Heart left ventricle (tissue), 16 donors: Measurements from ENCODE around the gene LTO1. TPM values are rescaled to one million over a fixed set of nuclear protein-coding genes. Genes with fewer than 3 reads are reported as not detected.
A peak's percentile ranks its signal among the peaks of the same experiment; 100 is the strongest.

Experiments
- ATAC-seq, 4 donors: fragments of 200-7000 bp; cut with Tn5 transposase; one replicate each; pipeline ENCODE4 v1.9.1; 2020 to 2022; ENCODE audit warnings: moderate library complexity in 4 of 4, mild to moderate bottlenecking in 3 of 4, moderate number of reproducible peaks in 1 of 4
- DNase-seq, 5 donors: peaks; one replicate each; pipeline ENCODE4 v3.0.0-alpha.2; 2020
- H3K27ac ChIP-seq, 12 donors: fragments of 200-600 bp; sonication (generic) in 4 of 12; one replicate each; pipeline versions ENCODE4 v1.5.0 to v1.8.0; 2016 to 2022; ENCODE audit warnings: mild to moderate bottlenecking in 2 of 12
- H3K27me3 ChIP-seq, 9 donors: fragments of 200-600 bp; sonication (generic) in 2 of 9; one replicate each; pipeline versions ENCODE4 v1.5.1 to v1.8.0; 2016 to 2022; ENCODE audit warnings: mild to moderate bottlenecking in 3 of 9
- H3K36me3 ChIP-seq, 9 donors: fragments of 200-600 bp; sonication (generic) in 2 of 9; one replicate each; pipeline versions ENCODE4 v1.5.0 to v1.8.0; 2018 to 2022; ENCODE audit warnings: mild to moderate bottlenecking in 2 of 9
- H3K4me1 ChIP-seq, 12 donors: fragments of 200-600 bp; sonication (generic) in 4 of 12; one replicate each; pipeline versions ENCODE4 v1.5.0 to v1.8.0; 2016 to 2022; ENCODE audit warnings: mild to moderate bottlenecking in 3 of 12
- H3K4me3 ChIP-seq, 12 donors: fragments of 200-600 bp; sonication (generic) in 4 of 12; one replicate each; pipeline versions ENCODE4 v1.5.0 to v1.8.0; 2017 to 2022; ENCODE audit warnings: mild to moderate bottlenecking in 9 of 12, moderate library complexity in 4 of 12
- H3K9me3 ChIP-seq, 12 donors: fragments of 200-600 bp; sonication (generic) in 4 of 12; one replicate each; pipeline versions ENCODE4 v1.5.0 to v1.8.0; 2016 to 2022; ENCODE audit warnings: mild to moderate bottlenecking in 1 of 12
- CTCF ChIP-seq, 12 donors: fragments of 200-600 bp; sonication (generic) in 4 of 12; IDR thresholded peaks; one replicate each; pipeline versions ENCODE4 v1.5.0 to v1.8.0; 2018 to 2022; ENCODE audit warnings: antibody characterized with exemption in 12 of 12, mild to moderate bottlenecking in 5 of 12
- POLR2A ChIP-seq, 2 donors: fragments of 450-650 bp; IDR thresholded peaks; one replicate each; pipeline ENCODE4 v1.6.1; 2017; ENCODE audit warnings: antibody characterized with exemption in 2 of 2, mild to moderate bottlenecking in 2 of 2, moderate library complexity in 2 of 2
- WGBS, 4 donors: extraction: QIAGEN DNeasy Blood & Tissue Kit in 2 of 4; methylation state at CpG; one replicate each; pipeline versions ENCODE4 v1.1.5 to v1.1.7; 2013 to 2018; 5-methylcytosine and 5-hydroxymethylcytosine counted together
- intact Hi-C, 10 donors: fragments of 100-400 bp; cut with DNase I; formaldehyde crosslinking; loops; one replicate each; pipeline versions ENCODE4 v1.11.1 to v1.14.2; 2022
- polyA plus RNA-seq, 2 donors: library from polyadenylated mRNA; stranded (reverse); fragments of 200-250 nt; gene quantifications; one replicate each; pipeline ENCODE4 v1.2.3, GENCODE V29; 2013
- total RNA-seq, 9 donors: library from RNA; depleted of rRNA in 2 of 9; stranded (reverse); fragments of >200 nt in 2 of 9; fragmentation: NEBNext Ultra II Directional in 3 of 9; extraction: Animal tissue kit (Norgen Biotek cat#: 25700) in 3 of 9; gene quantifications; one replicate each; pipeline versions ENCODE4 v1.1.0 to v1.2.4, GENCODE V29; 2016 to 2023
- donor health status: ischemic (EF 13 %, LVEDD 7.1; RV severe dilation, severe dysfunction).
- donor health status: healthy with polysubstance abuse.
- donor health status: DM: no; HTN: yes; CAD: no.
- donor health status: DM: no; HTN: no; CAD: no.
- donor health status: ischemic (EF 25% LVEDD 6.9; RV normal size, moderate dysfunction).
- donor health status: ischemic (EF 25% LVEDD 5.7; RV mildly dilated, moderate dysfunction).
- donor health status: healthy.
- donor health status: DM: yes; HTN: yes; CAD: no.
- donor health status: ischemic (EF 35%, LVEDD 5.7; RV mildly dilated, moderate dysfunction).
- donor health status: nonischemic (EF 11% LVEDD 7.7; RV severe dilation, severe dysfunction).
- donor health status: DM: yes; HTN: yes; CAD: no.
- donor health status: PGD.
- donor health status: ischemic (EF 29% LVEDD 5.4; RV normal size, mild dysfunction).
- donor health status: nonischemic (EF 23%, LVEDD 6.1; RV moderate dilation, normal function).

Gene LTO1
- total and polyA plus RNA-seq, 11 donors = 4.1 to 14.4 (median 9.4) TPM

GRCh38 chr11:69644962-69645675 lies 30.0 kb downstream of the LTO1 start:
- no peak for ATAC-seq
- TF ChIP-seq CTCF (IDR thresholded peaks at IDR 0.05) (no peak), POLR2A (IDR thresholded peaks at IDR 0.05) (no peak)
- peaks cover 0 to 19% (median 0%) of the 10 kb centered on the region in 9 donors for H3K27me3 ChIP-seq
- WGBS, 4 donors = 65 to 75% (median 70%) methylated on average over 14 to 20 of the region's 20 CpGs
- H3K27ac ChIP-seq = peak overlapping the region in 8 of 12 donors; percentile 48 to 100 (median 80)
- H3K9me3 ChIP-seq = no peaks in the 10 kb centered on the region
- peak overlapping the region in 4 of 12 donors; percentile 0 to 97 (median 52) for H3K4me3 ChIP-seq
- intact Hi-C loops = loop anchor here in 9 of 10 donors (2.0 to 10.0 kb wide), 13 partner anchors 26 to 720 kb away; partner anchors contain the start of gene MYEOV (in 3 of the 9)
- DNase-seq = peak in 1 of 5 donors; percentile 62
- H3K4me1 ChIP-seq = peaks cover 6 to 74% (median 52%) of the 10 kb centered on the region in 12 donors
- peaks cover 0 to 66% (median 37%) of the 10 kb centered on the region in 9 donors for H3K36me3 ChIP-seq

GRCh38 chr11:69644071-69644961 lies 30.8 kb downstream of the LTO1 start:
- intact Hi-C loops = loop anchor here in 9 of 10 donors (2.0 to 10.0 kb wide), 13 partner anchors 26 to 720 kb away; partner anchors contain the start of gene MYEOV (in 3 of the 9)
- ATAC-seq = peak; percentile 67 to 82 (median 68)
- DNase-seq = peak; percentile 86 to 93 (median 89)
- Histone ChIP-seq H3K36me3 (peaks cover 0 to 58% (median 29%) of the 10 kb centered on the region in 9 donors), H3K27ac (peak overlapping the region in 10 of 12 donors; percentile 58 to 100 (median 96)), H3K9me3 (no peaks in the 10 kb centered on the region), H3K27me3 (peaks cover 0 to 27% (median 0%) of the 10 kb centered on the region in 9 donors), H3K4me1 (peaks cover 6 to 74% (median 56%) of the 10 kb centered on the region in 12 donors), H3K4me3 (peak overlapping the region in 9 of 12 donors; percentile 72 to 97 (median 86))
- 25 to 59% (median 28%) methylated on average over 7 to 24 of the region's 24 CpGs for WGBS, 4 donors
- TF ChIP-seq POLR2A (IDR thresholded peaks at IDR 0.05) (no peak), CTCF (IDR thresholded peaks at IDR 0.05) (peak in 9 of 12 donors; percentile 11 to 60 (median 49))

GRCh38 chr11:69643646-69644045 lies 31.5 kb downstream of the LTO1 start:
- peaks cover 0 to 32% (median 0%) of the 10 kb centered on the region in 9 donors for H3K27me3 ChIP-seq
- 35 to 48% (median 39%) methylated on average over 12 to 27 of the region's 27 CpGs for WGBS, 4 donors
- peak overlapping the region in 10 of 12 donors; percentile 58 to 100 (median 96) for H3K27ac ChIP-seq
- intact Hi-C loops = loop anchor here (1.0 to 10.0 kb wide), 19 partner anchors 27 to 719 kb away; partner anchors contain the start of gene MYEOV (in 3 of the 10)
- TF ChIP-seq CTCF (IDR thresholded peaks at IDR 0.05) (peak in 1 of 12 donors; percentile 25), POLR2A (IDR thresholded peaks at IDR 0.05) (no peak)
- H3K36me3 ChIP-seq = peaks cover 0 to 51% (median 22%) of the 10 kb centered on the region in 9 donors
- peak overlapping the region in 10 of 12 donors; percentile 72 to 97 (median 86) for H3K4me3 ChIP-seq
- no peaks in the 10 kb centered on the region for H3K9me3 ChIP-seq
- H3K4me1 ChIP-seq = peaks cover 6 to 74% (median 57%) of the 10 kb centered on the region in 12 donors
- ATAC-seq (peak in 1 of 4 donors; percentile 0), DNase-seq (no peak)
